Panc1 (cell line): ENCODE data around the gene ALKBH3.

ENCODE experiments used
- POLR2AphosphoS5 ChIP-seq: IDR thresholded peaks from 2 replicates; pipeline ENCODE4 v1.6.1; 2012; ENCODE audit warnings: mild to moderate bottlenecking, low read depth, low read length, moderate library complexity
- TF ChIP-seq, protein P1 (sequence below): fragments of 450-650 bp; IDR thresholded peaks from 2 replicates; pipeline ENCODE4 v1.5.1; 2017; ENCODE audit warnings: mild to moderate bottlenecking

DNA sequence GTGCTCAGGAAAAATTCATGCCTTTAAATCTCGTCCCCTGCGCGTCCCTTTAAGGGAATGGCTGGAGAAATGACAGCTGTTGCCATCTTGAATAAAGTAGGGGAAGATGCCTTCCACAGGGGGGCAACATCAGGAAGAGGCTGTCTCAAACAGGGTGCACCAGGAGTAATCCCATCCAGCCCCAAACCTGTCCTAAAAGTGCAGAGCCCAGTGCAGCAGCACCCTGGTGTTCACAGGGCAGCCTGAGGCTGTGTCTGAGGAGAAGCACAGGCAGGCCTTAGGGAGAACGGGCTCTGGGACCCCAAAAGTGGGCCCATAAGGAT is 51.0 kb downstream of the ALKBH3 start:
- no peak for TF ChIP-seq POLR2AphosphoS5
- TF ChIP-seq, protein P1, sequence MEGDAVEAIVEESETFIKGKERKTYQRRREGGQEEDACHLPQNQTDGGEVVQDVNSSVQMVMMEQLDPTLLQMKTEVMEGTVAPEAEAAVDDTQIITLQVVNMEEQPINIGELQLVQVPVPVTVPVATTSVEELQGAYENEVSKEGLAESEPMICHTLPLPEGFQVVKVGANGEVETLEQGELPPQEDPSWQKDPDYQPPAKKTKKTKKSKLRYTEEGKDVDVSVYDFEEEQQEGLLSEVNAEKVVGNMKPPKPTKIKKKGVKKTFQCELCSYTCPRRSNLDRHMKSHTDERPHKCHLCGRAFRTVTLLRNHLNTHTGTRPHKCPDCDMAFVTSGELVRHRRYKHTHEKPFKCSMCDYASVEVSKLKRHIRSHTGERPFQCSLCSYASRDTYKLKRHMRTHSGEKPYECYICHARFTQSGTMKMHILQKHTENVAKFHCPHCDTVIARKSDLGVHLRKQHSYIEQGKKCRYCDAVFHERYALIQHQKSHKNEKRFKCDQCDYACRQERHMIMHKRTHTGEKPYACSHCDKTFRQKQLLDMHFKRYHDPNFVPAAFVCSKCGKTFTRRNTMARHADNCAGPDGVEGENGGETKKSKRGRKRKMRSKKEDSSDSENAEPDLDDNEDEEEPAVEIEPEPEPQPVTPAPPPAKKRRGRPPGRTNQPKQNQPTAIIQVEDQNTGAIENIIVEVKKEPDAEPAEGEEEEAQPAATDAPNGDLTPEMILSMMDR = no peak
